Right hindlimb (tissue), 1 donor: ENCODE data around the gene RGS3.

Experiments used
- DNase-seq: peaks from one replicate; pipeline ENCODE4 v3.0.0-alpha.2; 2018

RGS3 gene

GRCh38 chr9:113590991-113591898 lies 127.7 kb downstream of the RGS3 start:
- DNase-seq: peak; percentile 91

DNA sequence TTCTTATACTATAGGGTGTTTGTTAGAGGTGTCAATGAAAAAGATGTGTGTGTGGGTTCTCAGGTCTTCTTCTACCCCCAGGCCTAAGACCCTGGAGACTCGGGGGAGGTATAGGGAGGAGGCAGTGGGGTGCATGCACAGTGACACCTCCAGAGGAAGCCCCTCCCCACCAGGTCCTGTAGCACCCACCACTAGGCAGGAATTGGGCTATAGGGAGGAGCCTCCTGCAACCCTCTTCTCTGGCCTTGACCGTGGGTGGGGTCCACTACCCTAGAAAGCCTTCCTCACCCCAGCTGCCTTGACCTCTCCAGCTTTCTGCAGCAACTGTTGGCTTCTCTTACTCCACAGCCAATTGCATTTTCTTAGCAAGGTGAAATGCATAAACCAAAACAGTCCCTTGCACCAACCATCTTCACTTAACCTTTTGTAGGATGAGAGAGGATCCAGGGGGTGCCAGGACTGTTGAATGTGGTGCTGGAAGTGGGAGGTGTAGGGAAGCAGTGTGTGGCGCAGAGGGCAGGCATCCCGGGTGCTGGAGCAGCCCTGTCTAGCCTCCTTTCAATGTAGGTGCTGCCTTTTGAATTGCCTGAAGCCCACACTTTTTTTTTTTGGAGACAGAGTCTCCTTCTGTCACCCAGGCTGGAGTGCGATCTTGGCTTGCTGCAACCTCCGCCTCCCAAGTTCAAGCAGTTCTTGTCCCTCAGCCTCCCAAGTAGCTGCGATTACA lies 128.5 kb downstream of the RGS3 start:
- no peak for DNase-seq

- DNase-seq: no peak
These were observed 129.5 kb downstream of the RGS3 start for GRCh38 chr9:113592876-113593575.

- DNase-seq: peak; percentile 98
These were observed 130.3 kb downstream of the RGS3 start for GRCh38 chr9:113593682-113594281.

GRCh38 chr9:113594484-113595299 lies 131.2 kb downstream of the RGS3 start:
- DNase-seq: no peak

GRCh38 chr9:113596616-113597320 lies 133.2 kb downstream of the RGS3 start:
- DNase-seq: no peak

DNA sequence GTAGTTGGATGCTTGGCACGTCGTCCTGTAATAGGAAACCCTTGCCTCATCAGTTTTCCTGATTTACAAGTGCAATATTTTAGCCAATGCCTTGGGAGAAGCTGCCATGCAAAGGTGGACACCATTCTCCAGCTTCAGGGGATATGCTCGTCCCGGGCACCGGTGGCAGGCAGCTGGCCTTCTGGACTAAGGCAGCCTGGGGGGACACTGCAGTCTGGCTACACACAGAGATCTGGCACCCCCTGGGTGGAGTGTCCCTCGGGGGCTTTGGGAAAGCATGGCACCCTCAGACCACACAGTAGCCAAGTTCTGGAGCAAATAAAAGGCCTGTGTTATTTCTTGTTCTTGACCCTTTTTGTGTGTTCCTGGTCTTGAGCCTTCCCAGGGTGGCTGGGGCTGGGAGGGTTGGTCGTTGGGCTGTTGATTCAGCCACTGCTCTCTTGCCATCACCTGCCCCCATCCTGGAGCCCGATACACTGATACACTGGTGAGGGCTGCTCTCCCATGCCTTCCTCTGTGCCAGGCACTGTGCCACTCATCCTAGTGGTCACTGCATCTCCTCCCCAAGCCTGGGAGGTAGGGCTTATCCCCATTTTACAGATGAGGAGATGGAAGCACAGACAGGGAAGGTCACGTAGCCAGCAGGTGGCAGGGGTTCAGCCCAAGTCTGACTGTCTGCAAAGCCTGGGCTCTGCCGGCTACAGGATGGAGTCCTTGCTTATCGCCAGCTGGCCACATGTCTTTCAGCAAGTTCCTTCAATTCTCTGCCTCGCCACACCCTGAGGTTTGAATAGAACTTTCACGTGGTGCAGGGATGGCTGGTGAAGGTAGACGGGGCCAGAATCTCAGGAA lies 134.1 kb downstream of the RGS3 start:
- DNase-seq: no peak

GRCh38 chr9:113598451-113598850 lies 134.9 kb downstream of the RGS3 start:
- DNase-seq: no peak

DNA sequence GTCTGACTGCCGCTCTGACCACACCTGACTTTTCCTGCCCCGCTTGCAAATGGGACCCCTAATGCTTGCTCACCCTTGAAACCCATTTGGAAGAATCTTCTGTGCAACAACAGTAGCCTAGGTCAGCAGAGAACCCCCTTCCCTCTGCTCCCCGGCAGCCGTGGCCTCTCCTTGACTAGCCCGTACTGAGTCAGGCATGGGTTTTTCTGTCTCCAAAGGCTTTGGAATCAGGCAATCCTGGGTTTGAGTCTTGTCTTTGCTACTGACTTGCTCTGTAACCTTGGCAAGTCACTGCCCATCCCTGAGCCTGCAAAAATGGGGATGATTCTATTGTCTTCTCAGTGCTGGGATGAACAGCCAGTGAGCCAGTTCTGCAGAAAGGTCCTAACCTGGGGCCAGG lies 135.4 kb downstream of the RGS3 start:
- DNase-seq: no peak

DNA sequence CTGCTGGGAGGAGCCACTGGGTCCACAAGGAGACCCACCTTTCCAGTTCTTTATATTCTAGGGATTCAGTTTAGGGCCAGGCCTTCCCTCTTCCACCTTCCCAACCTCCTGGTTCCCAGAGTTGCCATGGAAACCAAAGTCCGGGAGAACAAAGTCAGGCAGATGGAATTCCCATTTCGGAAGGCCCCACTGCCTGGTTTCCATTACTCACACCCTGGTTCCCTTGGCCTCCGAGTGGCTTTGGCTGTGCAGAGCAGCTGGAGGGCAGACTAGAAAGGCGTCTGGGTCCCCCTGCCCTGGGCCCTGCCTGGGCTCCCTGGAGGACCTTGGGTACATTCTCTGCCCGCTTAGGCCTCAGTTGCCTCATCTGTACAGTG lies 136.1 kb downstream of the RGS3 start:
- DNase-seq: peak; percentile 91

- peak; percentile 53 for DNase-seq
These were observed 136.7 kb downstream of the RGS3 start for GRCh38 chr9:113600023-113600823.

DNA sequence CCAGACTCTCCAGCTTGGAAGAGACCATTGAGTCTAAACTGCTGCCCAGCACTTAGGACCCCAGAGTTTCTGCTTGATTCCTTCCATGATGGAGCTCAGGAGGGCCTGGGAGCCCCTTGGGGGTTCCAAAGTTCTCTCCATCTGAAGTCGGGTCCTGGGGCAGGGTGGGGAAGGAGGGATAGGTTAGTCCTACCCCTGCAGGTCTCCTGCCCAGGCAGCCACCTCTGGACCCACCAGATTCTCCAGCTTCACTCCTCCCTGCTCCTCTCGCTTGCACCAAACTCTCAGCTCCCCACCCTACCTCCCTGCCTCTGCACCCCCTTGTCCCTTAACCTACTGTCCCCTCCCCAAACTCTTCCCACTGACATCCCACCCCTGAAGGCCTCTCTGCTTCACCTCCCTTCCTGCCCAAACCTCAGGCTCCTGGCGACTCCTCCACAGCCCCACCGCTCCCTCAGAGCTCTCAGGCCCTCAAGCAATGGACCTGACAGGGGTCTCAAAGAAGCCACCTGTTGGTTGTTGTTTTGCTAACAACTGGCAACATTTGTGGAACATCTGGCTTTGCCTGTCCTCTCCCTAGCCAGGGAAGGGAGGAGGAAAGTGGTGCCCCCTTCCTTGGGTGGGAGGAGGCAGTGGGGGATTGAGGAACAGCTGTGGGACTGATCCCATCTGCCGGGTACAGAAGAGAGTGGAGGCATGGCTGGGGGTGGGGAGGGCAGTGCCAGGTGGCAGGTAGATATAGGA lies 137.5 kb downstream of the RGS3 start:
- peak; percentile 79 for DNase-seq

DNA sequence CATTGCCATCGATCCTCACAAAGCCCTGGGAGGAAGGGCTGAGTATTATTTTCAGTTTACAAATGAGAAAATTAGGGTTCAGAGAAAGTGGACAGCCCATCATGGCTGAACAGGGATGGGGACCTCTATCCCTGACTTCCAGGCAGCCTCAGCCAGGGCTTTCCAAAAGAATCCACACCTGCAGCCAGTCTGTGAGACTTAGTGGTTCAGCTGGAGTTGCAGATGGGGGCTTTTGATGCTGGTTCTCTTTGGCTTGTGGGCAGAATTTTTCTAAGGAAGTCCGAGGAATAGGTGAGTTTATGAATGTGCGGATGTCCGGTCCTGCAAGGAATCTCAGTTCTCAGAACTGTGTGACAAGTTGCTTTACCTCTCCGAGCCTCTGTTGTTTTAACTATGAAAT lies 138.1 kb downstream of the RGS3 start:
- DNase-seq: no peak

DNA sequence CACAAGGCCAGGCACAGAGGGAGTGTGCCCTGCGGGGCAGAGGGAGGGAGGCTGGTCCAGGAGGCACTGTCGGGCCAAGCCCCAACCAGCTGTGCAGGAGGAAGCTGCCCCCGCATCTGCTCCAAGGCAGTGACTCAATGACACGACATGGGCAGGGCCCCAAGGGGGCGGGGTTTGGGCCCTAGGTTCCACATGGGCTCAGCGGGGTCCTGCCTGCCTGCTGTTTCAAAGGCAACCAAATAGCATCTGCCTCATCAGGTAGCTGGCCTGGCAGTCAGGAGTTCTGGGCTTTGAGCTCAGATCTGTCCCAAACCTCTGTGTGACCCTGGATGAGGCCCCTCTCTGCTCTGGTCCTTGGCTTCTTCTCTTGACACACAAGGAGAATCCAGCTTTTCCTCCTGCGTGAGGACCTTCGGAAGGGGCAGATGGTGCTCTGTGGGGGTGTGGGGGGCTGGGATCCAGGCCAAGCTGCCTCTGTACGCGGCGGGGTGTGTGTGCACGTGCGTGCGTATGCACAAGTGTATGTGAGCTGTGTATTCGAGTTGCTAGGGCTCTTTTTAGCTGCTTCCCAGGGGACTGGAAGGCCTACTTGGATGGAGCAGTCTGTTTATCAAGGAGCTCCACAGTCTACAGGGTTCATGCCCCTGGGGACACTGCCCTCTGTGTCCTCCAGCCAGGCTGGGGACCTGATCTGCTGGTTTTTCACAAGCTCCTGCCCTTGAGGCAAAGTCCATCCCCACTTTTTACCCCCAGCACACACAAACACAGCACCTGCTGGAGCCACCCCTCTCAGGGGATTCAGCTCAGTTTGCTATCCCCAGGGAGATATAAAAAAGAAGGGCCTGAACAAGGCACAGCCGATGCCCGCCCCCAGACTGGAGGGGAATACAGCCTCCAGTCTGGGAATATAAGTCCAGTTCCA lies 138.9 kb downstream of the RGS3 start:
- DNase-seq: peak; percentile 90

- DNase-seq: no peak
These were observed 139.5 kb downstream of the RGS3 start for GRCh38 chr9:113603048-113603375.

DNA sequence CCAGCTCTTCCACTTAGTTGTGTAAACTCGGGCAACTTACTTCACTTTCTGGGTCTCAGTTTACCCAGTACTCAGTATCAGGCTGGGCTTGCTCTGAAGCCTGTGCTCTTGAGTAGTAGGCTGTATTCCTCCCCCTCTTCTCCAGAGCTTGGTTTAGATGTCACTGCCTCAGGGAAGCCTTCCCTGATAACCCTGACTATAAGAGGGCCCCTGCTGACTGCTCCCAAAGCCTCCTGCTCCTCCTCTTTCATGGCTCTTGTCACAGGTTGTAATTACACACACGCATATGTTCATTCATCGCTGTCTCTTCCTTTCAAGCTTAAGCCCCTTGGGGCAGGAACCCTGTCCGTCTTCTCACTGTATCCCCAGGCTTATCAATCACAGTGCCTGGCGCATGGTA lies 140.2 kb downstream of the RGS3 start:
- no peak for DNase-seq

DNA sequence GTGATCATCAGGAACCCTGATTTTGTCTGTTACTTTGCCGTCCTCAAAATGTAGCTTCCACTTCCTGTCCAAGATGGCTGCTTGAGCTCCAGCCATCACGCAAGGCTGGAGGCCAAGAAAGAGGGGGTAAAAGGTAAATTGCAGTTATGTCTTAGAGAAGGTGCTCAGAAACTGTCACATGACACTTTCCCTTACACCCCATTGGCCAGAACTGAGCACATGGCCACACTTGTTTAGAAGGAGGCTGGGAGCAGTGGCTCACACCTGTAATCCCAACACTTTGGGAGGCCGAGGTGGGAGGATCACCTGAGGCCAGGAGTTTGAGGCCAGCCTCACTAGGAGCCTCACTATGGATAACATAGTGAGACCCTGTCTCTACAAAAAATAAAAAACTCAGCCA lies 140.9 kb downstream of the RGS3 start:
- DNase-seq: no peak

DNA sequence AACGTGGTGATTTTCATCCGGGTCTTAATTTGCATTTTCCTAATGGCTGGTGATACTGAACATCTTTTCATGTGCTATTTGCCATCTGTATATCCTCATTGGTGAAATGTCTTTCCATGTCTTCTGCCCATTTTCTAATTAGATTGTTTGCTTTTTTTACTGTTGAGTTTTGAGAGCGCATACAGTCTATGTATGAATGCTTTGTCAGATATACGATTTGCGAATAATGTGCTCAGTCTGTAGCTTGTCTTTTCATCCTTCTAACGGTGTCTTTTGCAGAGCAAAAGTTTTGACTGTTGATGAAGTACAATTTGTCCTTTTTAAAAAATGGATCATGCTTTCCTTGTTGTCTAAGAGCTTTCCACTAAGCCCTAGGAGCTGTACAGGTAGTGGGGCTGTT lies 143.0 kb downstream of the RGS3 start:
- DNase-seq: no peak
